CD4-positive, alpha-beta T cell treated with Interleukin-10 for 1 hour (primary cell): ENCODE results near the gene MRPS9.

Source experiments
- DNase-seq: peaks from one replicate; pipeline ENCODE4 v3.0.0-alpha.2; 2020

MRPS9 gene

GRCh38 chr2:105126336-105126735 is 88.5 kb downstream of the MRPS9 start:
- DNase-seq = no peak

GRCh38 chr2:105127289-105127915 is 89.5 kb downstream of the MRPS9 start:
- DNase-seq = no peak

GRCh38 chr2:105129722-105130232 is 91.9 kb downstream of the MRPS9 start:
- peak; percentile 9 for DNase-seq

DNA sequence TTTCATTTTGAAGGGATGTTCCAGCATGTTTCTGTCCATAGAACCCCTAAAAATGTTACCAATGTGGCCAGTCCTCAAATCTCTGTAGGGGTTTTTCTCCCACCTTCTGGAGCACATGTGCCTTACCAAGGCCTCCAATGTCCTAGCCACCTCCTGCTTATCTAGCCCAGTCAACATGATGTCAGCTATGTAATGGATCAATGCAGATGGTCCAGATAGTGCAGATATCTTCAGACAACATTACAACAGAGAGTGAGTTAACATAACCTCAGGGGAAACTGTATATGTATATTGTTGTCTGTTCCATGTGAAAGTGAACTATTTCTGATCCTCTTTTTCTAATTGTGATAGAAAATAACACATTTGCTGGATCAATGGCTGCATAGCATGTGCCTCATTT is 92.7 kb downstream of the MRPS9 start:
- no peak for DNase-seq

- DNase-seq = no peak
Observed at GRCh38 chr2:105134081-105134480, 96.2 kb downstream of the MRPS9 start.

DNA sequence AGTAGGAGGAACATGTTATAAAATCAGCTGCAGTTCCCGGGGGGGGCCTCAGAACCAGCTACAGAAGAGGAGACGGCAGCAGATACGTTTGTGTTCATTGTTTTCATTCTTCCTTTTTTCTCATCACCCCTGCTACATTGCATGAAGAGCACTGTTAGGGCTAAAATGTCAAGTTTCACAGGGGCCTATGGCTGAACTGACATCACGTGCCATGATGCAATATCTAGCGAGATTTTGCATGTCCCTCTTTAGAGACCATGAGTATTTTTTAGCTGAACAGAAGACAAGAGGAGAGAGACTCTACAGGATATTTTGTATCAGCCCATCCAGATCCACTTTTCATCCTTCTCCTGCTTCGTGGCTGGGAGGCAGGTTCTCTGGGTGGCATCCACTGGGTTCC is 97.6 kb downstream of the MRPS9 start:
- DNase-seq = no peak

DNA sequence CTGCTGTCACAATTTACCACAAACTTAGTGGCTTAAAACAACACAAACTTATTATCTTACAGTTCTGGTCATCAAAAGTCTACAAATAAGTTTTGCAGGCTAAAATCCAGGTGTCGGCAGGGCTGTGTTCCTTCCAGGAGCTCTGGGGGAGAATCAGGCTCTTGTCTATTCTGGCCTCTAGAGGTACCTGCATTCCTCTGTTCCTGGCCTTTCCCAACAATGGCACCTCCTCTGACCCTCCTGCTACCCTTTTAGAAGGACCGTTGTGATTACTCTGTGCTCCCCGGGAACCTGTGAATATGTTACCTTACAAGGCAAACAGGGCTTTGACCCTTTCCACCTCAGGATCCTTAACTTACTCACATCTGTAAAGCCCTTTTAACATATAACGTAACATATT is 98.5 kb downstream of the MRPS9 start:
- no peak for DNase-seq

- DNase-seq = no peak
Observed at GRCh38 chr2:105138643-105139042, 100.8 kb downstream of the MRPS9 start.

- DNase-seq = no peak
Observed at GRCh38 chr2:105139556-105140239, 101.8 kb downstream of the MRPS9 start.

- DNase-seq = no peak
Observed at GRCh38 chr2:105140240-105140568, 102.3 kb downstream of the MRPS9 start.

GRCh38 chr2:105141099-105141614 is 103.3 kb downstream of the MRPS9 start:
- DNase-seq = no peak

GRCh38 chr2:105142239-105142638 is 104.4 kb downstream of the MRPS9 start:
- no peak for DNase-seq

- no peak for DNase-seq
Observed at GRCh38 chr2:105143094-105143466, 105.2 kb downstream of the MRPS9 start.

DNA sequence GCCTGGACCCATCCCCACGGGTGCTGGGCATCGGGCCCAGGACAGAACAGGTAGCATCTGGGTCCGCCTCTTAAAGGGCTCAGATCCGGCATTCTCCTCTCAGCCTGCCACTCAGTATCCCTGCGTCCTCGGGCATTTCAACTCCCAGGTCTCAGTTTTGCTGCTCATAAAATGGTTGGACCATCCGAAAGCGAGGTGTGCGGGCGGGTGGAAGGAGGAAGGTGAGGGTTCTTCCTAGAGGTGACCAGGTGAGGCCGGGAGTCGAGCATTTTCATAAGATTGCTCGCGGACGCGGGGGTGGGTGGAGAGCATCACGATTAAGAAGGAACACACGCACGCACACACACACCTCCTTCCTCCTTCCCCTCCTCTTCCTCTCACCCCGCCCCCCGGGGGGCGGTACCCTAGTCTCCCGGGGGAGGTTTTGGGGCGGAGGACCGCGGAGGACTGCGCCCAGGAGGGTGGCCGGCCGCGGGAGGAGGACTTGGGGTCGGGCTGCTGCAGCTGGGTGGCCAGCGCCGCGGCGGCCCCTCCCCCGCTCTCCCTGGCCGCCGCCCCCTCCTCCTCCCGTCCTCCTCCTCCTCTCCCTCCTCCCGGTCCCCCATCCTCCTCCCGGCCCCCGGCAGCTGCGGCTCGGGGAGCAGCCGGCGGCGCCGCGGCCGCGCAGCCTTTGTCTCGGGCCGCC is 105.7 kb downstream of the MRPS9 start:
- peak; percentile 28 for DNase-seq

DNA sequence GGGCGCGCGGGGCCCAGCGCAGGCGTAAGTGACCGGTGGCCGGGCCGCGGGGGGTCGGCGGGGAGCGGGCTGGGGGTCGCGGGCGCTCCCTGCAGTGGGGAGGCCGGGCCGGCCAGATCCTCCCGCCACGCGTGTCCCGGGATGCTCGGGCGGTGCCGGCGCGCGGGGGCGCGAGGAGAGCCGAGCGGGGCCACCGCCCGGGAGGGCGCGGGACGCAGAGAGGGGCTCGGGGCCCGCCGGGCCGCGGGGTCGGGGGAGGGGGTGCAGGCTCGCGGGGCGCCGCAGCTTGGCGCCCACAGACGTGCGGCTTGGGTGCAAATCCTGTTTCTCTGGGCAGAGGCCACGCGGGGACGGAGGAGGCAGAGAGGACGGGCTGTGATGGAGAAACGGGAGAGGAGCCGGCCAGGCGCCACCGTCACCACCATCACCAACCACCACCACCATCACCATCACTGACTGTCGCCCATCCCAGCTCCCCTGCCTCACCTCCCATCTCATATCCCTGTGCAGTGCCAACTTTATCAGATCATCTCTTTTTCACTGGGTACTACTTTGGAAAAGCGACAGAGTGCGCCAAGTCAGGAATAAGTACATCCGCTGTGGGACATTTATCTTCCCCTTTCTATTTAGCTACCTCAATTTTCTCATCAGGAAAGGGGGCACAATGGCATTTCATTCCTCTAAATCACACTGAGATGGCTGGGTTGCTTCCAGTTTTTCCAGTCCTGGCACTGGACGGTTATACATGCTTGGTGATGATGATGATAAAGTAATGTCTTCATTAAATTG is 106.5 kb downstream of the MRPS9 start:
- no peak for DNase-seq

- DNase-seq = no peak
Observed at GRCh38 chr2:105144941-105145300, 107.1 kb downstream of the MRPS9 start.

- DNase-seq = no peak
Observed at GRCh38 chr2:105149272-105149671, 111.4 kb downstream of the MRPS9 start.
